Muscle layer of duodenum (tissue), 2 donors: ENCODE results near the gene RAVER1.
"Not testable (repeated sequence)": the region's sequence is repeated elsewhere in the genome, so short reads cannot be mapped to it uniquely, and the experiment has no call there.

Source experiments
- H3K27ac ChIP-seq: one replicate; pipeline ENCODE4 v1.7.0; 2013; ENCODE audit warnings: mild to moderate bottlenecking, low read length
- H3K27me3 ChIP-seq: one replicate; pipeline ENCODE4 v1.7.0; 2013; ENCODE audit warnings: low read depth, mild to moderate bottlenecking, control low read depth, low read length
- H3K36me3 ChIP-seq, 2 donors: one replicate each; pipeline ENCODE4 v1.7.0; 2013; ENCODE audit warnings: low read length in 2 of 2, control low read depth in 1 of 2, mild to moderate bottlenecking in 1 of 2; ENCODE audit not compliant: insufficient read depth in 2 of 2, control insufficient read depth in 1 of 2
- H3K4me1 ChIP-seq, 2 donors: one replicate each; pipeline ENCODE4 v1.7.0; 2013; ENCODE audit warnings: low read length in 2 of 2, mild to moderate bottlenecking in 2 of 2, control low read depth in 1 of 2, moderate library complexity in 1 of 2; ENCODE audit not compliant: insufficient read depth in 2 of 2, control insufficient read depth in 1 of 2
- H3K4me3 ChIP-seq, 2 donors: one replicate each; pipeline ENCODE4 v1.7.0; 2013; ENCODE audit warnings: low read length in 2 of 2, low read depth in 1 of 2, mild to moderate bottlenecking in 1 of 2
- H3K9me3 ChIP-seq, 2 donors: one replicate each; pipeline ENCODE4 v1.7.0; 2013; ENCODE audit warnings: low read length in 2 of 2, control low read depth in 1 of 2, mild to moderate bottlenecking in 1 of 2; ENCODE audit not compliant: control insufficient read depth in 1 of 2
- donor health status: healthy.

Gene RAVER1

DNA sequence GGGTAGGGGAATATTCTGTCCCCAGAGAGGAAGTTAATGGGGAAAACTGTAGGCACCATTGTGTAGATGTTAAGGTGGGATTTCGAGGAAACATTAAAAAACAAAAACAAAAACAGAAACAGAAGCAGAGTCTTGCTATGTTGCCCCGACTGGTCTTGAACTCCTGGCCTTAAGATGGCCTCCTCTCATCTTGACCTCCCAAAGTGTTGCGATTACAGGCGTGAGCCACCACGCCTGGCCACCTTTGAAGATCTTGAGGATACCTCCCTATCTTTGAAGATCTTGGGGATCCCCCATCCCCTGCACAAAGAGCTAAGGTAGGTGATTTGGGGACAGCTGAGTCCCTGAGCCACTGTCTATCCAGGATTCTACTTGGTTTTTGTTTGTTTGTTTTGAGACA lies 6.6 kb upstream of the RAVER1 start:
- H3K27me3 ChIP-seq: no peaks in the 10 kb centered on the region
- H3K4me1 ChIP-seq: peaks cover 0 to under 1% of the 10 kb centered on the region in 2 donors
- H3K4me3 ChIP-seq: no peak overlapping the region
- no peak overlapping the region for H3K27ac ChIP-seq
- H3K9me3 ChIP-seq: no peaks in the 10 kb centered on the region
- H3K36me3 ChIP-seq: no peaks in the 10 kb centered on the region

DNA sequence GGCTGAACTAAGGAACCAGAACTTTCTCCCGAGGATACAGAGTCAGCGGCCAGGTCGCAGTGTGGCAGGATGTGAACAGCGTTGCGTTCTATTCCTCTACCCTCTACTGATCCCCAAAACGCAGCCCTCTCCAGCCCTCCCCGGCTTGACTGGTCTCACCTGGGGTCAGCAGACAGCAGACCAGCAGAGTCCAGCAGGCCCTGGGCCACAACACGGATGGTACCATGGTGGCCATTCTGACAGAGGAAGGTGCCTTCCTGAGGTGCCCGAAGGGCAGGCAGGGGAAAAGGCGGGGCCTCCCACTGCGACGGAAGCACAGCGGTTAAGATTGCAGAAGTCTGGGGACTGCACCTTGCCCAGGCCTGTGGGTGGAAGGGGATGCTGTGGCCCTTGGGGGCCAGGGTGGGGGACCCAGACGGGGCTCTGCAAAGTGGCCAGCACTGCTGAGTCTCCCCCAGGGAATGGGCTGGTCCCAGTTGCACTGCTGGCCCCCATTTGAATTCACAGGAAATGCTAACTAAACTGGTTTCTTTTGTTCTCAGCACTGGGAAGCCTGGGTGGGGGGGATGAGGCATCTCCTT lies 6.1 kb upstream of the RAVER1 start, which contains the start of gene ICAM3:
ICAM3 (minus strand) TSS at position 245 of the 581 bp plus-strand sequence; CDS start at position 235, 10 bp downstream.
- Histone ChIP-seq H3K27ac (no peak within 1 kb of the TSS), H3K27me3 (no peaks in the 10 kb centered on the region), H3K9me3 (no peaks in the 10 kb centered on the region), H3K4me1 (peaks cover 0 to 5% of the 10 kb centered on the region in 2 donors), H3K36me3 (no peaks in the 10 kb centered on the region), H3K4me3 (peak within 1 kb of the TSS; percentile 18 to 19)

DNA sequence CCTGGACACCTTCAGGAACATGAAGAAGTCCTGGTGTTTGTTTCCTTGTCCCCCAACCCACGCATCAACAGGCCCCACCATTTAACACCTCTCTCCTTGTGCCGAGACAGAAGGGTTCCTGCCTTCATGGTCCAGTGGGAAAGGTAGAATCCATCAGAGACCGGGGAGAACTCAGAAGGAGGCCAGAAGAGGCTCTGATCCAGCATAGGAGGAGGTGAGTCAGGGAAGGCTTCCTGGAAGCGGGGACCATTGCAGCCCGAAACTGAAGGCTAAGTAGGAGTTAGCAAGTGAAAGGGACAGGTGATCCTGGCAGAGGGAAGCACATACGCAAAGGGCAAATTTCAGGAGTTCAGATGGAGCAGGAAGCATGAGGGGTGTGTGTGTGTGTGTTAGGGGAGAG lies 5.6 kb upstream of the RAVER1 start:
- H3K9me3 ChIP-seq: no peaks in the 10 kb centered on the region
- peaks cover 0 to 11% of the 10 kb centered on the region in 2 donors for H3K4me1 ChIP-seq
- H3K27me3 ChIP-seq: no peaks in the 10 kb centered on the region
- H3K36me3 ChIP-seq: no peaks in the 10 kb centered on the region
- peak overlapping the region; percentile 18 to 19 for H3K4me3 ChIP-seq
- H3K27ac ChIP-seq: no peak overlapping the region

DNA sequence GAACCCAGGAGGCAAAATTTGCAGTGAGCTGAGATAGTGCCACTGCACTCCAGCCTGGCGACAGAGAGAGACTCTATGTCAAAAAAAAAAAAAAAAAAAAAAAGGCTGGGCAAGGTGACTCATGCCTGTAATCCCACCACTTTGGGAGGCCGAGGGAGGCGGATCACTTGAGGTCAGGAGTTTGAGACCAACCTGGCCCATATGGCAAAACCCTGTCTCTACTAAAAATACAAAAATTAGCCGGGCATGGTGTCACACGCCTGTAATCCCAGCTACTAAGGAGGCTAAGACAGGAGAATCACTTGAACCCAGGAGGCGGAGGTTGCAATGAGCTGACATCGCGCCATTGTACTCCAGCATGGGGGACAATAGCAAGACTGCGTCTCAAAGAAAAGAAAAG lies 3.4 kb upstream of the RAVER1 start:
- H3K4me3 ChIP-seq, H3K36me3 ChIP-seq, H3K9me3 ChIP-seq, H3K27ac ChIP-seq, H3K27me3 ChIP-seq: not testable (repeated sequence)
- peaks cover 3 to 26% of the 10 kb centered on the region in 2 donors for H3K4me1 ChIP-seq

DNA sequence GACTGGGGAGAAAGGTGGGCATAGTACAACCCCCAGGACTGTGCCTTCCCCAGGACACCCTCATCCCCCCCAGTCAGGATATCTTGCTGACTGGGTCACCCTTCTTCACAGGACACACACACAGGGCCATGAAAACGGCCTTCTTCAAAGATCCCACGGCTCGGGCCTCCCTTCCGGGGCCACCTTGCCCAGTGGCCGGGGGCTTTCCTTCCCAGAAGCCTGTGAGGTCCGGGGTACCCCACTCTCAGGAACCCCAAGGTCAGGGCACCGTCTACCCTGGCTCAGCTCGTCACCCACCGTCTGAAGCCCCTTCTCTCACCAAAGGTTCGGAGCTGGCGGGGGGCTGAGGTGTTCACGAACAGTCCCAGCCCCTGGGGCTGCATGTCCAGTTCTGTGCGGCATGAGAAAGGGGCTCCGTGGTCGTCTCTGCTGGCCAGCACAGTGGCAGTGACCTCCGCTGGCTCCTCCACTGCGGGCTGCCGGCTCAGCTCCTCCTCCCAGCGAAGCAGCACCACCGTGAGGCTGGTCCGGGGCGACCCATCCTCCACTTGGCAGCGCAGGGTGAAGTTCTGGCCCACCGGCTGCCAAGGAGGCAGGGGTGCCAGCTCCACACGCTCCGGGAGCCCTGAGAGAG lies 2.1 kb upstream of the RAVER1 start:
- Histone ChIP-seq H3K9me3 (no peaks in the 10 kb centered on the region), H3K4me3 (peak overlapping the region in 1 of 2 donors; percentile 83), H3K4me1 (peaks cover 3 to 29% of the 10 kb centered on the region in 2 donors), H3K27me3 (no peaks in the 10 kb centered on the region), H3K27ac (no peak overlapping the region), H3K36me3 (peaks cover 0 to 5% of the 10 kb centered on the region in 2 donors)

DNA sequence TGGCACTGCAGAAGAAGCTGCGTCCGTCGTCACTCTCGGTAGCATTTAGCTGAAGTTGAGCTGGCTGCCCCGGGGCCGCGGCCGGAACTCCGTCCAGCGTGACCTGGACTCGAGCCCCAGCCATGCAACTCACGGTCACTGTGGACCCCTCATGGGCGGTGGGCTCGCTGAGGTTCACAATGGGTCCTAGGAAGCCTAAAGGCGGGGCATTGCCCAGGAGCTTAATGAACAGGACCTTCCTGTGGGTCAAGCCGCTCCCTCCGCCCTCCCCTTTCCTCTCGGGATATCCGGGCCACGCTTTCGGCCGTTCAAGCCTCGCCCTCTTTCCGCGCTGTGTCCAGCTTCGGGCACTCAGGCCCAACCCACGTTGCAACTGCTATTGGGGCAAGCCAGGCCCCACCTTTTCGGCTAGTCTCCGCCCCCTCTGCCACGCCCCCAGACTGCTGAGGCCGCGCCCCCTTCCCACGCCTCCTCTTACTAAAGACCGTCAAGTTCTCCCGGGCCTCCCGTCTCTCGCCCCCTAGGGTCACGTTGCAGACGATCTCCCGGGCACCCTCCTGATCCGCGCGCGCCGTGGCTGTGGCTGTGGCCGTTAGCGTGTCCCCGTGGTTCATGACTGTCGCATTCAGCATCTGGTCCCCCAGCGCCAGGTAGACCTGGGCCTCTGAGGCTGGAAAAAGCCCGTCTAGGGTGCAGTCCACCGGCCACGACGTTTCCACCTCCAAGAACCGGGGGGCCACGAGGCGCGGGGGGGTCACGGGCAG lies 1.4 kb upstream of the RAVER1 start:
- H3K36me3 ChIP-seq: peaks cover 0 to 12% of the 10 kb centered on the region in 2 donors
- H3K27me3 ChIP-seq: no peaks in the 10 kb centered on the region
- no peaks in the 10 kb centered on the region for H3K9me3 ChIP-seq
- peak overlapping the region; percentile 74 to 83 for H3K4me3 ChIP-seq
- no peak overlapping the region for H3K27ac ChIP-seq
- peaks cover 3 to 29% of the 10 kb centered on the region in 2 donors for H3K4me1 ChIP-seq

DNA sequence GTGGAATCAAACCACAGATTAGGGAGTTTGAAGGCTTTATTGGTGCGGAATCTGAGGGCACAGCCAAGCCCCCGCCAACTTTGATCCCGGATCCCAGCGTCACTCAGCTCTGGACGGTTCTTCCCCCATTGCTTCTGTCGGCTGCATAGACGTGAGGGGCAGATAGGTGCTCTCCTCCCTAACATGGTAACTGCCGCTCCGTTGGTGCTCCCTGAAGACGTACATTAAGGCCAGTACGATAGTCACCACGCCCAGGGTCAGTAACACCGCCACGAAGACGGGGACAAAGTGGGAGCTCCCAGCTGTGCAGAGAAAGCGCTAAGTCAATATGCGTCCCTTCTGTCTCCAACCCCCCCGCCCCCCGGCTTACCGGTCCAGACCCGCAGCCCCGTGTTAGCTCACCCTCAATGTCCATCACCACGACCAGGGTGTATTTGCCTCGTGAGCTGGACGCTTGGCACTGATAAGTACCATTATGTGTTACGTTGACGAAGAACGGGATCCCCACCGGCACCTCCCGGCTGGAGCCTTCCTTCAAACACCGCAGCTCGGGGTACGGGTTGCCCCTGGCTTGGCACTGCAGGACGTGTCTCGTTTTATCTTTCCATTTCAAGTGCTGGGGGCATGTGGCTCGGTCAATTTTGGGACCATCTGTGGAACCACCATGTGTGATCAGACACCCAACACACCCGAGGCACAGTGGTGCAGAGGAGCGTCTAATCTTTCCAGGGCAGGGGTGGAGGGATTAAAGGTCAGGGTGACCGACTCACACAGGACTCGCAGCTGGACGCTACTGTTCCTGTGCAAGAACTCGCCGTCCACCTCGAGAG lies 644 bp upstream of the RAVER1 start:
- peaks cover 6 to 20% of the 10 kb centered on the region in 2 donors for H3K36me3 ChIP-seq
- peak overlapping the region; percentile 74 to 83 for H3K4me3 ChIP-seq
- H3K4me1 ChIP-seq: peaks cover 3 to 29% of the 10 kb centered on the region in 2 donors
- no peaks in the 10 kb centered on the region for H3K9me3 ChIP-seq
- no peaks in the 10 kb centered on the region for H3K27me3 ChIP-seq
- no peak overlapping the region for H3K27ac ChIP-seq

DNA sequence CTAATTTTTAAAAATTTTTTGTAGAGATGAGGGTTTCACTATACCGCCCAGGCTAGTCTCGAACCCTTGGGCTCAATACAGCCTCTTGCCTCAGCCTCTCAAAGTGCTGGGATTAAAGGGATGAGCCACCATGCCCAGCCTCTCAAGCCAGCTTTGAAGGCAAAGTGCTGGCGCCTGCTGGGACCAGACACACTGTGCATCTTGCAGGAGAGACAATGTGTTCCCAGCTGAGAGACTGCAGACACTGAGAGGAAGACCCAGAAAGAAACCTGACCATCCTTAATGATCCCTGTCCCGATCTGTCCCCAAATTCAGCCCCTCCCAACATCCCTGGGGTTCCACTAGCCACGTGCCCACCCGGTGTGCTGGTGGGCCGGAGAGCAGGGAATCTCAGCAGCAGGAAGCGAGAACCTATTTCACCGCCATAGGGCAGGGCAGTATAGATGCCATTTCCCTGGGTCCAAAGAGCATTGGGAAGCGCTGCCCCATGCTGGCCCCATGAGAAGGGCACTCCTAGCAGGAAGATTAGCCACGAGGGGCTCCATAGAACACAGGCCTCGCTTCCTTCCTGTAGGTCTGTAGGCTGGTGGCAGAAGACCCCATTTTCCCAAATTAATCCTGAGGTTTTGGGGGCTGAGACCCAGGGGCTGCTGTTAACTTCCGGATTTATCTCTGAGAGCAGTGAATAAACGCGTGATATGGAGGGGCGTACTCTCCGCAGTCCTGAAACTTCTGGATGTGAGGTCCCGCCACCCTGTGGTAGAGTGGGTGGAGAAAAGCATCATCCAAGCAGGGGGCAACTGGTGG lies 968 bp downstream of the RAVER1 start:
- Histone ChIP-seq H3K9me3 (no peaks in the 10 kb centered on the region), H3K4me3 (peak overlapping the region; percentile 83 to 86), H3K27me3 (no peaks in the 10 kb centered on the region), H3K27ac (peak overlapping the region; percentile 77), H3K36me3 (peaks cover 13 to 36% of the 10 kb centered on the region in 2 donors), H3K4me1 (peaks cover 3 to 29% of the 10 kb centered on the region in 2 donors)

DNA sequence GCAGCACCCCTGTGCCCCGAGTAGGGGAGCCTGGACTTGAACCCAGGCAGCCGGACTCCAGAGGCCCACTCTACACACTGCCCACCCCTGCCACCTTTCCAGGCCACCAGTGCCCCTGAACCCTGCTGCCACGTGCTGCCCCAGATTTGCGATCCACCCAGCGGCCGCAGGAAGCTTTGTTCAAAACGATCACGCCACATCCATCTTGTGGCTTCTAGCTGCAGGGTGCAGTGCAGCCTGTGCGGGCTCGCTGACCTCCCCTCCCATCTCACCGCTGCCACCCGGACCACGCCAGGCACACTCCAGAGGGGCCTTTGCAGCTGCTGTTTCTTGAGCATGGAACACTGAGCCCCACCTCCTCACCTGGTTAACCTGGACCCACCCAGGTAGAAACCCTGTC lies 3.8 kb downstream of the RAVER1 start:
- Histone ChIP-seq H3K9me3 (no peaks in the 10 kb centered on the region), H3K27ac (no peak overlapping the region), H3K4me1 (peaks cover 3 to 25% of the 10 kb centered on the region in 2 donors), H3K4me3 (no peak overlapping the region), H3K27me3 (no peaks in the 10 kb centered on the region), H3K36me3 (peaks cover 13 to 57% of the 10 kb centered on the region in 2 donors)

DNA sequence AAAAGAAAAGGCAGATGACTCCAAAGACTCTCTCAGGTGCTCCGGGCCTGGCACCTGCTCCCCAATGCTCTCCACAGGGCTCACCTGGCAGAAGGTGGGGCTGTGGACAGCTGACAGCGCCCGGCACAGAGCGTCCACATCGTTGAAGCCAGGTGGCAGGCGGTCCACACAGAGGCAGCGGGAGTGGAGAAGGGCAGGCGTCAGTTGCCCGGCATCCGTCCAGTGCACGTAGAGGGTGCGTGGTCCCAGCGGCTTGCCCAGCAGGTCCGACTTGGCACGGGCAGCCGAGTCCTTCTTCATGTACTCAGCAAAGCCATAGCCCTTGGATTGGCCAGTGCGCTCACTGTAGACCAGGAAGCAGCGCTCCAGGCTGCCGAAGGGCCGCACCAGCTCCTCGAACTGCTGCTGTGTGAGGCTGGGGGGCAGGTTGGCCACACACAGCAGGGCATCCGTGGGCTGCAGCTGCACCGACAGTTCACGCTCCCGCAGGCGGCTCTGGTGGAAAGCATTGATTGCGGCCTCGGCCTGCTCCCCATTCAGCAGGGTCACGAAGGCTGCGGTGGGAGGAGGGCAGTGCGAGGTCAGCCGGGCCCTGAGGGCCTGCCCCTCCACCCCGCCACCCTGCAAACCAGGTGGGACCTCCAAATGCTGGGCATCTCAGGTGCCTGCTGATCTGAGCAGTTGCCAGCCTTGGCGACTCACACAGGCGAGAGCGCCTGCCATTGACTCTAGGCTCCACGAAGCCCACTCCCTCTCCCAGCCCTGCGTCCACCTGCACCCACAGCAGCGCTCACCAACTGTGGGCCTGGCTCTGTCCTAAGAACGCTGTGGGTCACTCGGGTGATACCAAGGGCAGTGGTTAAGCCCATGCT lies 4.5 kb downstream of the RAVER1 start:
- no peaks in the 10 kb centered on the region for H3K27me3 ChIP-seq
- H3K4me1 ChIP-seq: peaks cover 3 to 17% of the 10 kb centered on the region in 2 donors
- no peak overlapping the region for H3K4me3 ChIP-seq
- no peaks in the 10 kb centered on the region for H3K9me3 ChIP-seq
- H3K36me3 ChIP-seq: peaks cover 13 to 63% of the 10 kb centered on the region in 2 donors
- H3K27ac ChIP-seq: no peak overlapping the region
